Epithelial cell of prostate (primary cell): ENCODE data around the gene FOXP1.

ENCODE experiments used
- DNase-seq: peaks from one replicate; pipeline ENCODE4 v3.0.0-alpha.2; 2011; ENCODE audit warnings: low read depth, low spot score
- H3K27ac ChIP-seq: fragments of 450-650 bp; 2 replicates; pipeline ENCODE4 v1.5.1; 2017; ENCODE audit warnings: mild to moderate bottlenecking

The FOXP1 gene

DNA sequence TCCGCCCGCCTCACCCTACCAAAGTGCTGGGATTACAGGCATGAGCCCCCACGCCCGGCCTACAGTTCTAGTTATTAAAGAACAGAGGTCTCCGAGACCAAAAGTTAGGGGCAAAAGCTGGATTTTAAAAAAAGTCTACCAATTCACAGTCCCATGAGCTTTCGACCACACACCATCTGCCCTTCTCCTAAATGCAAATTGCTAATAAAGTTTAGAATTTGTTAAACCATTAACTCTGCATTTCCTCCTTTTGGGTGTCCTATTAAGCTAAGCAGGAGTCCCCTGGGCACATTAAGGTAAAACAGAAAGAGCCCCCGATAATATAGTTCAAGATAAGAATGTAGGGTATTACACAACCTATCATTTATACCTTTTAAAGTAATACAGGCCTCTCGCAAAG is 322.7 kb downstream of the FOXP1 start:
- H3K27ac ChIP-seq = no peak overlapping the region
- DNase-seq = no peak

DNA sequence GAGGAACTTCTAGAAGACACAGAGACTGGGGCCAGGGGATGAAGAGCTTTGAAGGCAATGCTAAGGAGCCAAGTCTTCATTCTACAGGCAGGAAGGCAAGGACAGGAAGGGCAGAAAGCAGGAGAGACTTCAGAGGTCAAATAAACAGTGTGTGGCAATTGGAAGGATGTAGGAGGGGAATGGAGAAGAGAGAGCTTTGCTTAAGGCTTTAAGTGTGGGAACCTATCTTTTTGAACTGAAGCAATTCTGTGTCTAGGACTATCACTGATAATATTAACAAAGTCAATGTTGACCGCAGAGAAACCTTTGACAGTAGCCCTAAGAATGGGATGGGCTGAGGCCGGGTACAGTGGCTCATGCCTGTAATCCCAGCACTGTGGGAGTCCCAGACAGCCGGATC is 325.0 kb downstream of the FOXP1 start:
- H3K27ac ChIP-seq = peak overlapping the region; percentile 39
- no peak for DNase-seq

DNA sequence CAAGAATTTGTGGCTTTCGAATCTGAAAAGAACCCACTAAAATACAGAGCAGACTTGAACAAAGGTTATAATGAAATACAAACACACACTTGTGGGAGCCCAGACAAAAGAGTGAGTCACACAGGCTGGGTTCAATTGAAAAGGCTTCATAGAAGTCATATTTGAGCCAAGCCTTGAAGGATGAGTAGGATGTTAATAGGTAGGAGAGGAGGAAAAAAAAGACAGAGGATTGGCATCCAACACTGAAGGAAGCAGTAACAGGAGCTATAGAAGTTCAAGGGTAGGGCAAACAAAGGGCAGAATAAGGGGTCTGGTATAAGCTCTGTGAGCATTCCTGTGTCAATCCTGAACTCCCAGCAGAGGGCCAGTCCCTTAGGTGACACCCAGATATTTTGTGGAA is 325.4 kb downstream of the FOXP1 start:
- H3K27ac ChIP-seq = peak overlapping the region; percentile 39
- peak; percentile 80 for DNase-seq

GRCh38 chr3:71255498-71255897 is 328.0 kb downstream of the FOXP1 start:
- DNase-seq = no peak
- H3K27ac ChIP-seq = no peak overlapping the region

DNA sequence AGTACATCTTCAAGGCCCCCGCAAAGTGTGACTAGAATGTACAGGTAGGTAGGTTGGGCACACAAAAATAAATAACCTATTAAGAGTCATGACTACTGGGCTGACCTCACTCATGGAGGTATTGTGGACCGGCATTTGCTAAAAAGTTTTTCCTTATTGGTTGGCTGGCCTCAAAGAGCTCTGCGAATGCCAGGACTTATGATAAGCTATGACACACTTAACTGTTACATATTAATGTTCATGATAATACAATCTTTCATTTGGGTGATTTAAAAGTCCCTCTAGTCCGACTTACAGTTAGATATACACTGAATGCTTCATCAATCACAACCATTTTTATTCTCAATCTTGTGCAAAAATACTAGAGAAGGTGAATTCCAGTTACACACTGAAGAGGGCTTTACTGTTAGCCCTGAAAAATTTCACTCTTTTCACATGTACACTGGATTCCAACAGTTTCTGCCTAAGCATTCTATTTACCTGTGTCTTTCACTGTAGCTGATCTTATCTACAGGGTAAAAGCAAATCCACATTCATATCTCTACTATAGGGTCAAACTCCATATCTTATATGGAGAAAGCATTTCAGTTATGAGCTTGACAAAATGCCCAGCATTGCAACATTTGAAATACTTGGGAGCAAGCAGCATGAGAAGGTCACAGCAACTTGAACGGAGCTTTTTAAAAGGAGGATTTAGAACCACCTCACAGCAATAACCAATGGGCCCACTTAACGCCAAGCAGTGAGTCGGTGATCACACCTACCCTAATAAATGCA is 329.1 kb downstream of the FOXP1 start:
- H3K27ac ChIP-seq = no peak overlapping the region
- no peak for DNase-seq

GRCh38 chr3:71253169-71253568 is 330.4 kb downstream of the FOXP1 start:
- no peak overlapping the region for H3K27ac ChIP-seq
- no peak for DNase-seq

GRCh38 chr3:71252466-71252865 is 331.1 kb downstream of the FOXP1 start:
- DNase-seq = no peak
- peak overlapping the region; percentile 66 for H3K27ac ChIP-seq

GRCh38 chr3:71251156-71251775 is 332.3 kb downstream of the FOXP1 start:
- peak overlapping the region; percentile 66 for H3K27ac ChIP-seq
- peak; percentile 62 for DNase-seq

GRCh38 chr3:71250026-71250425 is 333.5 kb downstream of the FOXP1 start:
- no peak for DNase-seq
- H3K27ac ChIP-seq = no peak overlapping the region

- no peak overlapping the region for H3K27ac ChIP-seq
- DNase-seq = no peak
These were observed 335.6 kb downstream of the FOXP1 start for GRCh38 chr3:71247958-71248335.

GRCh38 chr3:71247221-71247957 is 336.1 kb downstream of the FOXP1 start:
- no peak for DNase-seq
- H3K27ac ChIP-seq = no peak overlapping the region

- no peak overlapping the region for H3K27ac ChIP-seq
- DNase-seq = no peak
These were observed 337.3 kb downstream of the FOXP1 start for GRCh38 chr3:71245971-71246880.

DNA sequence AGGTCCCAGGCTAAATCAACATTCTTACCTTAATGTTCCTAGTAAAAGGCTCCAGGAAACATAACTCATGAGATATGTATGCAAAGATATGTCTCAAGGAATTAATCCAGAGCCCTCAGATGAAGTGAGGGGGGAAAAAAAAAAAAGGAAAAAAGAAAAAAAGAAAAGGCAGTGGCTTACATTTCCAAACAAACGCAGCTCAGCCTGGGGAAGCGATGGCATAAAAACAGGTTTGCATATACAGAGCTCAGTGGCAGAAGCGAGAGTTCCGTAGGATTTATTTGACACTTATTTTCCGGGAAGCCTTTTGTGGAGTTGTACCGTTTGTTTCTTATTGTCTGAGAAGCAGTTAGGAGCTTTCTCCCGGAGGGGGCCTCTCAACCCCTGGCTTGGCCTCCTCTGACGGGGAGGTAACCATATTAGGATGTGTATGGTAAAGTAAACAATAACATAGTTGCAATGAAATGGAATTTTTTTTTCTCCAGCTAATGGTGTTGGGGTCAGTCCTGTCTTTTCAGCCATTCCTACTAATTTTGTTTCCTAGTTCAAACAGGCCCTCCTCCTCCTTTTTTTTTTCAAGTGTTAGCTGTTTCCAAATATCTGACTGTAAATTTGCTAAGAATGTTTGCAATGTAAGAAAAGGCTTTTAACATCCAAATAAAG is 338.6 kb downstream of the FOXP1 start:
- DNase-seq = no peak

DNA sequence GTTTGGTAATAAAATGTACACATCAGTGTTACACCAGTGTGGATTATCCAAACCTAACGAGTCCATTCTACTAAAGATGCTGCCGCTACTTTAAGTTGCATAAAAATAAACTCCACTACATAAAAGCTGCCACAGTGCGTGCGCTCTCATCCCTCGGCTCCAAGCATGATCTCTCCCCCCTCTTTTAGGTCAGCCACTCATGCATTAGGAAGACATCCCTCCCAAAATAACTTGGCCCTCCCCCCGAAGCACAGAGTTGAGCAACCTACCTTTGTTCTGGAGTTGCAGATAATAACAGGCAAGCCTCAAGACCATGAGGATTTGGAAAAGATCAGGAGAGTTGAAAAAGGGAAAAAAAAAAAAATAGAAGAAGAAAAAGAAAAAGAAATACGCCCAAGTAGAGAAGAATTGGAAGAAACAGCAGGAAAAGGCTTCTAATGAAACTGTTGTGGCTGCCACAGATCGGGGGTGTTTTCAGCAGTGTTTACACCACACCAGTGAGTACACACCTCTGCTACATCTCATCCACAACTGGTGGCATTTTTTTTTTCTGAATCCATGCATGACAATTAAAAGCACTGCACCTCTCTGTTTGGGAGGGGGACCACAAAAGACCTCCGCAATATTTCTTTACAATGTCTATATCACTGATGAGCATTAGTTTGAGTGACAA is 339.2 kb downstream of the FOXP1 start:
- no peak for DNase-seq
- H3K27ac ChIP-seq = no peak overlapping the region

More for the DNA sequence above, 338.6 kb downstream of the FOXP1 start:
- no peak overlapping the region for H3K27ac ChIP-seq

DNA sequence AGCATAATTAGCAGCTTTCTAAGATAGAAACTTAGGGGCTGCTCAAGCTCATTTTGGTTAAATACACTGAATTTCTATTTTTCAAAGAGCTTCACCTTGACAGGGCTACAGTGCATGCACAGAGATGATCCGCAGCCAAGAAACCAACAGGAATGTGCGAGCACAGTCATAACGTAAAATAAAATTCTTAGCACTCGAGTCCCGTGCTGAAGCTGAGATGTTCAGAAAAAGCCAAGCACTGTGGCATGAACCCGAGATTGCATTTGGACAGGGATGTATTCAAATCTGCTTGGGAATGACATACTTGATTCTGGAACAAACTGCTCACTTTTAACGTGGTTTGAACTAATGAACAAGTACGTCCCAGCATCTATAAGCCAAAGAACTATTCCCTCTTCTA is 340.3 kb downstream of the FOXP1 start:
- H3K27ac ChIP-seq = no peak overlapping the region
- DNase-seq = no peak

DNA sequence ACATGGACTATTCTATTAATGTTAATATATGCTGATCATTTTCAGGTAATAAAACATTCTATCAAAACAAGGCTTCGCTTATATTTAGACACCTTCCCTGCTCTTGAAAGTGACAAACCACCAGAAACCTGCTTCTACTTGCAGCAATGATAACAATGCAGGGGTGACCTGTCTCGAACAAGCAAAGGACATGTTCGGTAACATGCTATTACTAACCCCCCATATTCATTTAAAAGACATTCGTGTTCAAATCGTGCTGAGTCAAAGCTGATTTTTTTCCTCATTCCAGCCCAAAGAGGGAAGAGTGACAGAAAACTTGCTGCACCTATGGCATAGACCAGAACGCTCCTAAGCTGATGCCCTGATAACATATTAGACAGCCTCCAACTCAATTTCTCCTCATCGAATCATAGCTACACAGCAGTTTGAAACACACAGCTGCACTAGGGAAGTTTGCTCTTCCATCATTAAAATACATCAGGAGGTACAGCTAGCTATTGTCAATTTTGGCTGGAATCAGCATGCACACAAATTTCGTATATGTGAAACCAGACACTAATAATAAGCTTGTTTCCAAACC is 341.5 kb downstream of the FOXP1 start:
- peak; percentile 24 for DNase-seq
- no peak overlapping the region for H3K27ac ChIP-seq

GRCh38 chr3:71241246-71241901 is 342.2 kb downstream of the FOXP1 start:
- H3K27ac ChIP-seq = no peak overlapping the region
- no peak for DNase-seq

DNA sequence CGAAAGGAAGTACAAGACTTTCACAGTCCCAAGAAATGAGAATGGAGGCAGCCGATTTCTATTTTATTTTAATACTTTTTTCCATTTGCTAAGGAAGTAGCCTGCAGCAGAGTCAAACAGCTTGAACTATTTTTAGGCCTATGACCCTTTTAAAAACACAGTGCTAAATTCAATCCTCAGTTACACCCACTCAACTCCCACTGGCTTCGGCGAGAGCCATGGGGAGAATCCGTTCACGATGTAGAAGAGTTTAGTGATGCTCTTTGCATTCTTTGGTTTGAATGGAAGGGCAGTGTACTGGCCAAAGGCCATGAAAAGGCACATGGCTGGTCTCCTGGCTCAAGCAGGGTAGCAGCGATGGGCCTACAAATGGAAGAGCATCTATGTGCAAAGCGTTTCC is 343.5 kb downstream of the FOXP1 start:
- H3K27ac ChIP-seq = no peak overlapping the region
- no peak for DNase-seq
